ENCODE results near the gene CASP10.
A peak's percentile ranks its signal among the peaks of the same experiment; 100 is the strongest.
"Not testable (repeated sequence)": the region's sequence is repeated elsewhere in the genome, so short reads cannot be mapped to it uniquely, and the experiment has no call there.

Gene CASP10, protein sequence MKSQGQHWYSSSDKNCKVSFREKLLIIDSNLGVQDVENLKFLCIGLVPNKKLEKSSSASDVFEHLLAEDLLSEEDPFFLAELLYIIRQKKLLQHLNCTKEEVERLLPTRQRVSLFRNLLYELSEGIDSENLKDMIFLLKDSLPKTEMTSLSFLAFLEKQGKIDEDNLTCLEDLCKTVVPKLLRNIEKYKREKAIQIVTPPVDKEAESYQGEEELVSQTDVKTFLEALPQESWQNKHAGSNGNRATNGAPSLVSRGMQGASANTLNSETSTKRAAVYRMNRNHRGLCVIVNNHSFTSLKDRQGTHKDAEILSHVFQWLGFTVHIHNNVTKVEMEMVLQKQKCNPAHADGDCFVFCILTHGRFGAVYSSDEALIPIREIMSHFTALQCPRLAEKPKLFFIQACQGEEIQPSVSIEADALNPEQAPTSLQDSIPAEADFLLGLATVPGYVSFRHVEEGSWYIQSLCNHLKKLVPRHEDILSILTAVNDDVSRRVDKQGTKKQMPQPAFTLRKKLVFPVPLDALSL

DNA sequence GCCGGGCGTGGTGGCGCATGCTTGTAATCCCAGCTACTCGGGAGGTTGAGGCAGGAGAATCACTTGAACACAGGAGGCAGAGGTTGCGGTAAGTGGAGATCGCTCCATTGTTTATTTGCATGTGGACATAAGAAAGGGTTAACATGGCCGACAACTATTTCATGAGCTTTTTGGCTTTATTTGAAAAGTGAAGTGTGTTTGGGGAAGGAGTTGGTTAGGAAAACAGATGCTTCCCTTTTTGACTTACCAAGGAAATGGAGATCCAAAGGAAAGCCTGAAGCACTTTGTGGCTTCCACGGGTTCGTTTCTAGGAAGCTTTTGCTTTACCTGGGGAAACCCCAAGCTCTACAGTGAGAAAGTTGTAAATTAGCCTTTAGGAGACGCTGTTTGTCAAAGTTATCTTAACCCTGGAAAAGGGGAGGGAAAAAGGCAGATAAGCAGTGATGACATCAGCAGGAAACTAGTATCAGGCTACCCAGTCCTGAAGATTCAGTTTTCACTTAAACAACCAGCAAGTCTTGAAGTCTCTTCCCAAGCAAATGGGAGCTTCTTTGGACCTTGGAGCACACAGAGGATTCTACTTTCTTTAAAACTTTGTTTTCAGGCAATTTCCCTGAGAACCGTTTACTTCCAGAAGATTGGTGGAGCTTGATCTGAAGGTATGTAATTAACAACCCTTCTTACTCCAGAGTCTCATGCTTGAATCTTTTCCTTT is at the start of gene CASP10:
CASP10 (plus strand) TSS at position 492 of the 715 bp plus-strand sequence. CDS start 2,637 bp downstream, outside the sequence.
- DNase-seq, result peak; percentile 41

DNA sequence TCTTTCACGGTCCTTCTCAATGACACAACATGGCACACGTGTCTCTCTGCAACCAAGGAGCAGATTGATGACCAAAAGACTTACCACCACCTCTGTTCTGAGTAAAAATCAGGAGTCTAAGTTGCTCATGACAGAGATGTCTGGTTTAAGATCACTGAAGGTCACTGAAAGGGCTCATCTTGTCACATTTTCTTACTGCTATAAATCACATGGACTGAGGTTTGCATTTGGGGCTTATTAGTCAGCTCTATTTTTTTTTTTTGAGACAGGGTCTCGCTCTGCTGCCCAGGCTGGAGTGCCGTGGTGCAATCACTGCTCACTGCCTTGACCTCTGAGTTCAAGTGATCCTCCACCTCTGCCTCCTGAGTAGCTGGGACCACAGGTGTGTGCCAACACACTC is 47.6 kb upstream of the CASP10 start:
- DNase-seq, result no peak

DNA sequence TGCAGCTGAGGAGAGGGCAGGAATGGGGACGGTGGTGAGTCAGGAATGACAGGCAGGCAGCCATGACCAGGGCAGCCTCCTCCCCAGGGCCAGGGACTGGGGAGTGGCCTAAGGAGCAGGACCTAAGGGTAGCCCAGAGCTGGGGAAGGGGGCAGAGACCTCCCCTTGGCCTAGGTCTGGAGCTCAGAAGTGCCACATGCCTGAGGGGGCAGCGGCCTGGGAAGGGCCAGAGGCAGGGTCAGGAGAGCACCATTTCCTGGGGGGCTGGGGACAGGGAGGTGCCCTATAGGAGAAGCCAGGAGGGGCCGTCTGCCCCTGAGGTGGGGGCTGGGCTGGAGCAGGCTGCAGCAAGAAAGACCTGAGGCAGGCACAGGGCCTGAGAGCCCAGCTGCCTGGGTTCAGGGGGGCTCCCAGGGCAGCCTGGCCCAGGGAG is 46.0 kb upstream of the CASP10 start:
- no peak for DNase-seq

DNA sequence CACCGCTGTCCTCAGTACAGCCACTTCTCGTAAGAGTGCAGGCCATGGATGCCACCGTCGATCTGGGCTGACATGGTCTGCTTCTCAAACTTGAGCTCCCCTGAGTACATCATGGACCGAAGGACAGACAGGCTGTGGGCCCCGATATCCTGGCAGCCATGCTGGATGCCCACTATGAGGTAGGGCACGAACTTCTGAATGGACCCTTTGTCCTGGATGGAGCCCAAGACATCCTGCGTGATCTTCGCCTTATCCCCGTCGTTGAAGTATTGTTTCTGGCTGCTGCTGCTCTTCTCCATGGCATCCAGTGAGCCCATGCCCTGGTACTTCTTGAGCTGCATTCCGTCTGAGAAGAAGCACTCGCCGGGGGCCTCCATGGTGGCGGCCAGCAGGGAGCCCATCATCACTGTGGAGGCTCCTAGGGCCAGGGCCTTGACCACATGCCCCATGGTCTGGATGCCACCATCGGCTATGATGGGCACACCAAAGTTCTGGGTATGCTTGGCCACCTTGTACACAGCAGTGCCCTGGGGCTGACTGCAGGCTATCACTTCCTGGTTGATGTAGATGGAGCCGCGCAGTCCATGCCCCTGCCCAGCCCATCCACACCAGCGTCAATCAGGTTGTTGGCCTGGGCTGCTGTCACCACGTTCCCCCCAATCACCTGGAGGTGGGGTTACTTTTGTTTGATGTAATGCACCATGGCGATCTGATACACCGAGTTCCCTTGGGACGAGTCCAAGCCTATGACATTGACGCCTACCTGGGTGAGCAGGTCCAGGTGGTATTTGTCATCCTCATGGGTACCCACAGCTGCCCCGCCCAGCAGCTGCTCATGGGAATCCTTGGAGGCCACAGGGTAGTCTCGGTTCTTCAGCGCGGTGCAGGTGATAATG is 45.2 kb upstream of the CASP10 start:
- DNase-seq, result no peak

DNA sequence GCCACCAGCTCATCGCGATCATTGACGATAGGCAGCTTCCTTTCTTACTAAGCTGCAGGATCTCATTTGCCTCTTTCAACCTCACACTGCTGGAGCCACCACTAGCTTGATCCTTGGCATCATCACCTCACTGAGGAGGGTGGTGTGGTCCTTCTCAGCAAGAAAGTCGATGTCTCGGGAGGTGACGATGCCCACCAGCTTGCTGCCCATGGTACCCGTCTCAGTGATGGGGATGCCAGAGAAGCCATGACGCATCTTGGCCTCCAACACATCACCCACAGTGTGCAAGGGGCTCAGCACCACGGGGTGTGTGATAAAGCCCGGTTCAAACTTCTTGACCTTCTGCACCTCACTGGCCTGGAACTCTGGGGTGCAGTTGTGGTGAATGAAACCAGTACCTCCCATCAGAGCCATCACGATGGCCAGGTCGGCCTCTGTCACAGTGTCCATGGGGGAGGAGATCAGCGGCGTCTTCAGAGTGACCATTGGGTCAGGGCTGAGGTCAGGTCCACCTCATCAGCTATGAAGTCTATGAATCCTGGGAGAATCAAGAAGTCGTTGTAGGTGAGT is 44.5 kb upstream of the CASP10 start:
- DNase-seq, result no peak

DNA sequence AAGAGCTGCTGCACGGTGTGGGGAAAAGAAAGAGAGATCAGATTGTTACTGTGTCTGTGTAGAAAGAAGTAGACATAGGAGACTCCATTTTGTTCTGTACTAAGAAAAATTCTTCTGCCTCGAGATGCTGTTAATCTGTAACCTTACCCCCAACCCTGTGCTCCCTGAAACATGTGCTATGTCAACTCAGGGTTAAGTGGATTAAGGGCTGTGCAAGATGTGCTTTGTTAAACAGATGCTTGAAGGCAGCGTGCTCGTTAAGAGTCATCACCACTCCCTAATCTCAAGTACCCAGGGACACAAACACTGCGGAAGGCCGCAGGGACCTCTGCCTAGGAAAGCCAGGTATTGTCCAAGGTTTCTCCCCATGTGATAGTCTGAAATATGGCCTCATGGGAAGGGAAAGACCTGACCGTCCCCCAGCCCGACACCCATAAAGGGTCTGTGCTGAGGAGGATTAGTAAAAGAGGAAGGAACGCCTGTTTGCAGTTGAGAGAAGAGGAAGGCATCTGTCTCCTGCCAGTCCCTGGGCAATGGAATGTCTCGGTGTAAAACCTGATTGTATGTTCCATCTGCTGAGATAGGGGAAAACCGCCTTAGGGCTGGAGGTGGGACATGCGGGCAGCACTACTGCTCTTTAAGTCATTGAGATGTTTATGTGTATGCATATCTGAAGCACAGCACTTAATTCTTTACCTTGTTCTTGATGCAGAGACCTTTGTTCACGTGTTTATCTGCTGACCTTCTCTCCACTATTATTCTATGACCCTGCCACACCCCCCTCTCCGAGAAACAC is 43.8 kb upstream of the CASP10 start:
- DNase-seq, result not testable (repeated sequence)

DNA sequence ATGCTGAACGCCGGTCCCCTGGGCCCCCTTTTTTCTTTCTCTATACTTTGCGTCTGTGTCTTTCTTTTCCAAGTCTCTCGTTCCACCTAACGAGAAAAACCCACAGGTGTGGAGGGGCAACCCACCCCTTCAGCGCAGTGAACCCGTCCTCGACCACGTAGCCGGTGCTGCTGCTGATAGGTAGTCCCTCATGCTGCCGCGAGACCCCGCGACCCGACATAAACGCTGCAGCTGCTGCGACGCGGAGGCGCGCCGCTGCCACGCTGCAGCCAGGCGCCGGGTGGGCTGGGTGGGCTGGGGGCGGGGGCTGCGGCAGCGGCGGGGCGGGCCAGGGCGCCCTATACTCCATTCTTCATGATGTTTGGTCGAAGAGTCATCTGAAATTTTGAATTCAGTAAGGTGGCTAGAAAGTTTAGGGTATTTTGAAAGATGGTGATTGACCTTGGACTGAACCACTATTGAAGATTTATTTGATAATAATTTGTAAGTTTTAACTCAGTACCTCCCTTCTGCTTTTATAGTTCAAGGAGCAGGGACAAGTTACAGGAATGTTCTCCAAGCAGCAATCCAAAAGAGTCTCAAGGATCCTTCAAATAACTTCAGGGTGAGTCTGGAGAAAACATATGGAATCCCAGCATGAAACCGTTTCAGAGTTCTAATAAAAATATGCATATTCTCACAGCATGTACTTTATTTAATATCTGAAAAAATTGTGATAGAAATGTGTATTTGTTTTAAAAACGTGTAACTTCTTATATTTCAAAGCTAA is 42.9 kb upstream of the CASP10 start:
- no peak for DNase-seq

DNA sequence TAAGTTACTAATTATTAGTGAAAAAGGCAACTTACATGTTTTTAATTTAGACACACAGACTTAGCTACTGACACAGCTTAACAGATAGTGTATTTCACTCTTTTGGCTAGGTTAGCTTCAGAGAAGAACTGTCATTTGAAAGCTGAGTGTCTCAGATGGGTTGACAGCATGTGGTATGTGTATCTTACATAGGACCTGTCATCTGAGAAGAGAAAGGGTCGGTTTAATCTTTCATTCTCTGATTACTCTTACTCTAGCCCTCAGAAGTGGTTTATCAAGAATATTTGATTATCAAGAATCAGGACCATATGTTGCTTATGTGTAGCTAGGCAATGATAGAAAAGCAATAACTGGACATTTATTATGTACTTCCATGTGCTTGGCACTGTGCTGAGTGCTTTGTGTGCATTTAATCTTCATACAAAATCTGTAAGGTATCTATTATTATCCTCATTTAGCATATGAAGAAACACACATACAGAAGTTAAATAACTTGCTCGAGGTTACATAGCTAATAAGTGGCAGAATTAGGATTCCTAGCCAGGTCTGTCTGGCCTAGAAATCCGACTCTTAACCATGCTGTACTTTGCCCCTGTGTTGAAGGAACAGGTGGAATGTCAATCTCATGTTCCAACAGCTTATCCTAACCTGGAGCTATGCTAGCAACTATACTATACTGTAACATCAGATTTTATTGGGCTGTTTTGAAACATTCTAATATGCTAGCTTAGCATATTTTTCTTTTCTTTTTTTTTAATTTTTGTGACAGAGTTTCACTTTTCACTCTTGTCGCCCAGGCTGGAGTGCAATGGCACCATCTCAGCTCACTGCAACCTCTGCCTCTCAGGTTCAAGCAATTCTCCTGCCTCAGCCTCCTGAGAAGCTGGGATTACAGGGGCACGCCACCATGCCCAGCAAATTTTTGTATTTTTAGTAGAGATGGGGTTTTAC is 38.6 kb upstream of the CASP10 start:
- no peak for DNase-seq

DNA sequence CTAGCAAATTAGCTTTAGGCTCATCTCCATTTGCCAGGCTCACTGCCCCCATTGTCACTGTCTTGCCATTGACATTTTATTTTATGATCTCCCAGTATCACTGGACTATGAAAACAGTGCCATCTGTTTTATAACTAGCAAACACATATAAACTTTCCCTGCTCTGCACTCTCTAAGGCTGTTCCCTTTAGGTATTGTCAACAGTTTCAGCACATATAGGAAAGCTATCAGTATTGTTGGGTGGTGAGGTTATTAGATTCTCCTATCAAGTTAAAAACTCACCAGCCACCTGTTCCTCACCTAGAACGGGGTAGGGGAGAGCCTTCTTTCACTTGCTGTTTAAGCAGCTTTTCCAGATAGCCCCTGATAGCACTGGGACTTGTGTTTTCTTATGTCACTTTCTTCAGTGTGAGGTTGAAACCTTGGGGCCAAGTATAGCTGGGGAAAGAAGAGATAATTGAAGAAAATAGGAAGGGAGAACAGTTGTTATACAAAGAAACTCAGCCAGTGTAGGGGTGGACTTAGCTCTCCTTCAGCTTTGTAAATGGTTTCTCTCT is 34.4 kb upstream of the CASP10 start:
- no peak for DNase-seq

DNA sequence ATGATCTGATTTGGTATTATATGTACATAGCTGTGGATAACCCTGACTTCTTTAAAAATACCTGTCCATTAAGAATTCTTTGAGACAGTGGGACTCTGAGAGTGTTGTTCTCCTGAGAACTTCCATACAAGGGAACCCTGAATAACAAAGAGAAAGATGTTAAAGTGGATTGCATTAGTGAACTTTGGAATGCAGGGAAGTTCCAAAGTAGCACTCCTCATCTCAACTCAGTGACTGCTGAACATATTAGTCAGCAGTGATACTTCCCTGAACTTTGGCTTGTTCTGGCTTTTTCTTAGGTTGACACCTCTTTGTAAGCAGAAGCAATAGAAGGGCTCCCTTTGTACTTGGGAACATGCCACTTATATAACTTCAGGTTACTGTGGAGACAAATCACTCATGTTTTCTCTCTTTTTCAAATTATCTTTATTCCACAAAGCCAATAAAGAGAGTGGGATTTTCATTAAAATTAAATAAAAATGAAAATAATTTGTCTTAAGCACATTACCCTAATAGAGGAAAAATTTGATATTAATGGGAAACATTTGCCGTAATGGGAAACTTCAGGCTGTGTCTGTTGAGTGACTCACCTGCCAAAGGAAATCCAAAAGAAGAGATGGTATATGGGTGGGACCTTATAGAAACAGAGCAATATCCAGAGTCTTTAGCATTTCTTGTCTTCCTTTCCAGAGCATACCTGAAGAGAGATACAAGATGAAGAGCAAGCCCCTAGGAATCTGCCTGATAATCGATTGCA is 33.7 kb upstream of the CASP10 start:
- no peak for DNase-seq

DNA sequence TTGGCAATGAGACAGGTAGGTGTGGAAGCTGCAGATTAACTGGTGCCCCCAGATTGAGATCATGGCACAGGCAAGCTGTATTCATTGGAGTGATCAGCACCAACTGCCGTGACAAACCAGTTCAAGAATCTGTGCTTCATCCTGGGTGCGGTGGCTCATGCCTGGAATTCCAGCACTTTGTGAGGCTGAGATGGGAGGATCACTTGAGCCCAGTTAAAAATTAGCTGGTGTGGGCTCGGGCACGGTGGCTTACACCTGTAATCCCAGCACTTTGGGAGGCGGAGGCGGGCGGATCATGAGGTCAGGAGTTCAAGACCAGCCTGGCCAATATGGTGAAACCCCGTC is 33.1 kb upstream of the CASP10 start:
- DNase-seq, result not testable (repeated sequence)

DNA sequence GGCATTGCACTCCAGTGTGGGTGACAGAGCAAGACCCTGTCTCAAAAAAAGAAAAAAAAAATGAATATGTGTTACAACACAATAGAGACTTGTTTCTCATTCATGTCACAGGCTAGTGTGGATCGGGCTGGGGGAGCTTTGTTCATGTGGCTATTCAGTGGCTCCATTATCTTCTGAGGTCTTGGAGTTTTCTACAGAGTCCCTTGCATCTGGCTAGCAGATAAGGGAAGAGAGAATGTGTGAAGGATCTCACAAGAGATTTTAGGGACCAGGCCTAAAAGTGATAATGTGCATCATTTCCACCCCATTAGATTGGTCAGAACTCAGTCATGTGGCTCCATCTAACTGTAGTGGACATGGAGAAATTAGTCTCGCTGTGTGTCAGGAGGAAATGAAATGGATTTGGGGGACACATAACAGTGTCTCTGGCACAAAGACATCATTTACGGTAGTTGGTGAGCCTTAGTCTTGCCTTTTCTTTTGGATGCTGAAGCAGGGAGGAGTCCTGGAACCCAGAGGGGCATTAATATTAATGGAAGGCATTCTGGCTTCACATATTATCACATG is 32.4 kb upstream of the CASP10 start:
- no peak for DNase-seq

DNA sequence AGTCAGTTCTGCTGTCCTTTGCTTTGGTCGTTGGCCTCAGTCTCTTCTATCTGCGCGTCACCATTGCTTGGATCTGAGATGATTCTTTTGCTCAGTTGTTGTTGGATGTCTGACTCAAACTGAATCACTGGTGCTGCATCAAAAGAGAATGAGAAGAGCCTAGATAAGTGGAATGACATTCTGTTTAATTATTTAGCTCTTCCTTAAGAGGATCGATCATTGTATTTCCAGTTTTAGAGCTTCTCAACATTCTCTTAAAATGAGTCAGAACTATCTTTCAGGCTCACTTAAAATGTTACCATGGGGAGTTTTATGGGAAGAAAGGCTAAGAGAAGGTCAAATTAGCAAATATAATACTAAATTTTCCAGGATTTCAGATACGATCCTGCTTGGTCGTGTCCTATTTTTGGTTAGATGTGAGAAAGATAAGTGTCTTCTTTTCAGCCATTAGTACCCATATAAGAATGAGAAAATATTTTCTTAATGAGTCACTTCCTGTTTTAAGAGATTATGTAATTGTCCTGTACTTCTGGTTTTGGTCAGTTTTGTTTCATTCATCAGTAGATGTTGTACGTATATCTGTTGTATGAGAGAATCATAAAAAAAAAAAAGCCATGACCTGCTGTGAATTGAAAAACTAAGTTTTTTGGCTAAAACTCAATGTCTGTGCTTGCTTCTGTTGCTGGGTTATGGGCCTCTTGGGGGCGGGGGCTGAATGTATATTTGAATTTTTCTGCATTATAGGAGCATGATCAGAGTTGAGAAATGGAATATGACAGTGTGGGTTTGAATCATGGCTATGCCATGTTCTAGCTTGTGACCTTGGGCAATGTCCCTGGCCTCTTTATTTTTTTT is 31.6 kb upstream of the CASP10 start:
- no peak for DNase-seq

DNA sequence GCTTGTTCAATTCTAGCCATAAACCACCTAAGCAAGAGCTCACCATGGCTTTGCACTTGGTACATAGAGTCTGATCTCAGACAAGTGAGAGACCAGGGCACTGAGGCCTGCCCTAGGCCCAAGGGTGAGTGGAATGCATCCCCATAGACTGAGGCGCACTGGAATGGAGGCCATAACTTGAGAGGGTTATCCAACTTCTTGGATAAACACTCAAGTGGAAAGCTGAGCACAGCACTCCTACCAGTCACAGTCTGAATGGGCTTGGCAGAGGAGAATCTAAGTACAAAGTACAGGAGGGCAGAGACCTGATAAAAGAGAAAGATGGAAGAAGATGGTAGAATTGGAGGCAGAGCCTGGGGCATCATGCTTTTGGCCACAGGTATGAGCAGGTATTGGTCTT is 30.4 kb upstream of the CASP10 start:
- no peak for DNase-seq

DNA sequence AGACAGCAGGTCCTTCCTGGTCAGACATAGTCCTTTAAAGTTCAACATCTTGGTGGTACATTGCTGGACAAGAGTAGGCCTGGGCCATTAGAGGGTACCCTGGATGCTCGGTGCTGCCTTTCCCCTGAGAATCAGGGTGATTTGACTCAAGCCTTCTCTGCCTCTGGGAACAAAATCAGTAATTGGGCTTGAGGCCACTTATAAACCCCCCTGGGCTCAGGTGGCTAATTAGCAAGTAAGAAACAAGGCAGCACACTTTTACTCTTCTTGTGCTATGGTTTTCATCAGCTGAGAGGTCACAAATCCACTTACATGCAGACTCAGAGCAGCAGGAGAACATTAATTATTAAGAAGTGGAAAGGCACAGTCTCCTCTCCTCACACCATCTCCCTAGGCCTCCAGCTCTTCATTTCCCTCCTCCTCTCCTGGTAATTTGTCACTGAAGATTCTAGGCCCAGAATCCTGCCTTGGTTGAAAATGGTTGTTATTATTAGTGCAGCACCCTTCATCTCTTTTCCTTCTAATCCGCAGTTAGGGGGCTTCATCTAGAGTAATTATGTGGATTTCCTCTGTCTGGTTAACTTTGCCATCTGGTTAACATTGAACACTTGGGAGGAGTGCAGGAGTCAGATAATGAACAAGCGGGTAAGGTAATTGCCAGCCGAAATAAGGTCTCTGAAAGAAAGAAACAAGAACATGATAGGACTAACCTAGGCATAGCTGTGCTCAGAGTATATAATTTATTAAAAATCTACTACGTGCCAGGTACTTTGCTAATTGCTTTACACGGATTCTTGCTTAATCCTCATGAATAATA is 29.7 kb upstream of the CASP10 start:
- DNase-seq, result no peak

DNA sequence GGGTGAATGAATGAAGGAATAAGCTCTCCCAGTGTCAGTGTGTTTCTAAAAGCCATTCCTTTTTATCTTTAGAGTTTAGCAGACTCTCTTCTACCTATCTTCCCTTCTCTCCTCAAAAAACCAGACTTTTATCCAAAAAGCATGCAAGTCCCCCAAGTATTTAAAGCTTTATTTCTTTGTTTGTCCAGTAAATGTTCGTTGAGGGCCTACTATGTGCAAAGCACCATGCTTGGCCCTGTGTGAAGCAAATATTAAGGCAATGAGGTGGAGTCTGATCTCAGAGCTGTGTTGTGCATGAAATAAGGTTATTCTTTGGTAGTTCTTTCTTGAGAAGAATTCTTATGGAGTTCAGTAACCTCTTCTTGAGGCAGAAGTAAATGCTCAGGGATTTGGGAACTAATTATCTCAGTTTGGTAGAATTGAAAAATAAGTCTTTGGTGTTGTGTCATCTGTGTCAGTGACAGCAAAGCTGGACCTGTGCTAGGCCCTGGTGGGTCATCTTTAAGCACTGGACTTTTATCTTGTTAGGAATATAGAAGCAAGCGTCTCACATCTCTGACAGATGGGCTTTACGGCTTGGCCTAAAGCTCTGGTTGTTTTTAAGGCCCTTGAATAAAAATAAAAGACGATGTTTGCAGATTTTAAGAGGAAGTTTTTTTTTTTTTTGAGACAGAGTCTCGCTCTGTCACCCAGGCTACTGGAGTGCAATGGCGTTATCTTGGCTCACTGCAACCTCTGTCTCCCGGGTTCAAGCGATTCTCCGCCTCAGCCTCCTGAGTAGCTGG is 28.1 kb upstream of the CASP10 start:
- DNase-seq, result no peak
